ENCODE measurements around the gene CLSTN2. TPM values are rescaled to one million over a fixed set of nuclear protein-coding genes. Genes with fewer than 3 reads are reported as not detected.

CLSTN2 gene
- total and polyA plus RNA-seq, 10 donors = 0.02 to 0.22 (median 0.13) TPM; not detected in 1

DNA sequence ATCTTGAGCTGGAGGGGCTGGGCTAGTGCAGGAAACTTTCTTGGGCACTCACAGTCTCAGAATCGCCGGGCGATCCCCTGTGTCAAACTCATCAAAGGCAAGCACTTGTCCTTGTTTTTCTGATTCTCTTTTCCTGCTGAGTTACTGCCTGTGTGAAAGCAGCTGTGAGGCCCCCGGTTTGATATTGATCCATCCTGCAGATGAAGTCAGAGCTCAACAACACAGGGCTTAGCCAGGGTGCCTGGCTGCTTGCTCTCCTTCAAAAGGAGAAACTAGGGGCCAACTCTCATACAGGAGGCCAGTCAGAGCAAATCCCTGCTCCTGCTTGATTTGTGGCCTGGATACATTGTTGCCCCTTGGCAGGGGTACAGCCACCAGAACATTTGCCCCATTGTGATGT, 22.9 kb downstream of the CLSTN2 start:
- no peak overlapping the region for H3K4me3 ChIP-seq
- TF ChIP-seq, protein P1, sequence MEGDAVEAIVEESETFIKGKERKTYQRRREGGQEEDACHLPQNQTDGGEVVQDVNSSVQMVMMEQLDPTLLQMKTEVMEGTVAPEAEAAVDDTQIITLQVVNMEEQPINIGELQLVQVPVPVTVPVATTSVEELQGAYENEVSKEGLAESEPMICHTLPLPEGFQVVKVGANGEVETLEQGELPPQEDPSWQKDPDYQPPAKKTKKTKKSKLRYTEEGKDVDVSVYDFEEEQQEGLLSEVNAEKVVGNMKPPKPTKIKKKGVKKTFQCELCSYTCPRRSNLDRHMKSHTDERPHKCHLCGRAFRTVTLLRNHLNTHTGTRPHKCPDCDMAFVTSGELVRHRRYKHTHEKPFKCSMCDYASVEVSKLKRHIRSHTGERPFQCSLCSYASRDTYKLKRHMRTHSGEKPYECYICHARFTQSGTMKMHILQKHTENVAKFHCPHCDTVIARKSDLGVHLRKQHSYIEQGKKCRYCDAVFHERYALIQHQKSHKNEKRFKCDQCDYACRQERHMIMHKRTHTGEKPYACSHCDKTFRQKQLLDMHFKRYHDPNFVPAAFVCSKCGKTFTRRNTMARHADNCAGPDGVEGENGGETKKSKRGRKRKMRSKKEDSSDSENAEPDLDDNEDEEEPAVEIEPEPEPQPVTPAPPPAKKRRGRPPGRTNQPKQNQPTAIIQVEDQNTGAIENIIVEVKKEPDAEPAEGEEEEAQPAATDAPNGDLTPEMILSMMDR (IDR thresholded peaks at IDR 0.05 in 8 of 11, conservative IDR thresholded peaks at IDR 0.05 in 3 of 11) = no peak
- no peak for TF ChIP-seq POLR2A (IDR thresholded peaks at IDR 0.05)
- TF ChIP-seq POLR2AphosphoS5 (IDR thresholded peaks at IDR 0.05) = no peak
- peaks cover 0 to 17% (median 0%) of the 10 kb centered on the region in 7 donors for H3K27me3 ChIP-seq (replicated peaks in 1 of 7)
- H3K9me3 ChIP-seq = no peaks in the 10 kb centered on the region
- intact Hi-C loops (cut with DNase I; ENCODE audit: low total_unique reads) = no loop called here
- H3K4me1 ChIP-seq = no peaks in the 10 kb centered on the region
- H3K27ac ChIP-seq = no peak overlapping the region
- 51 to 83% (median 71%) methylated on average over 3 to 4 of the region's 4 CpGs for WGBS, 5 donors
- no peak for DNase-seq
- no peaks in the 10 kb centered on the region for H3K36me3 ChIP-seq

DNA sequence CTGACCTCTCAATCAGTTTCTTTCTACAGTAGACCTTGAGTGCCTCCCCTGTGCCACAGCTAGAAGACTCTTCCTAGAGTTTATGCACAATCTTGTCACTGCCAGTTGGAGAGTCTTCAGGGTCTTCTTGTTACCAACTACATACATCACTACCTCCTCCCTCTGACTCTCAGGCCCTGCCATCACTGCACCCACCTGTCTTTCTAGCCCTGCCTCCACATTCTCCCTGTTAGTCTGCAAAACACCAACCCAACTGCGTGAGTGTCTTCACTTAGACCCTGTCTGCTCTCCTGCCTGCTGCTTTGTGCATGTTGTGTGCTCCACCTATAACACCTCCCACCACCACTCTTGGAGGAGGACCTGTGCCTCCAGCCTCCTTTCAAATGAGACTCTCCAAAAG, 34.4 kb downstream of the CLSTN2 start:
- no peaks in the 10 kb centered on the region for H3K9me3 ChIP-seq
- TF ChIP-seq POLR2A (IDR thresholded peaks at IDR 0.05) = no peak
- TF ChIP-seq POLR2AphosphoS5 (IDR thresholded peaks at IDR 0.05) = no peak
- TF ChIP-seq, protein P1 (IDR thresholded peaks at IDR 0.05 in 8 of 11, conservative IDR thresholded peaks at IDR 0.05 in 3 of 11) = no peak
- DNase-seq = no peak
- no peaks in the 10 kb centered on the region for H3K36me3 ChIP-seq
- no peak overlapping the region for H3K27ac ChIP-seq
- WGBS, 5 donors = 75 to 88% (median 77%) methylated on average over 1 of the region's 1 CpG
- intact Hi-C loops (cut with DNase I; ENCODE audit: low total_unique reads) = no loop called here
- H3K27me3 ChIP-seq (replicated peaks in 1 of 7) = peaks cover 0 to 12% (median 0%) of the 10 kb centered on the region in 7 donors
- H3K4me3 ChIP-seq = no peak overlapping the region
- no peaks in the 10 kb centered on the region for H3K4me1 ChIP-seq

DNA sequence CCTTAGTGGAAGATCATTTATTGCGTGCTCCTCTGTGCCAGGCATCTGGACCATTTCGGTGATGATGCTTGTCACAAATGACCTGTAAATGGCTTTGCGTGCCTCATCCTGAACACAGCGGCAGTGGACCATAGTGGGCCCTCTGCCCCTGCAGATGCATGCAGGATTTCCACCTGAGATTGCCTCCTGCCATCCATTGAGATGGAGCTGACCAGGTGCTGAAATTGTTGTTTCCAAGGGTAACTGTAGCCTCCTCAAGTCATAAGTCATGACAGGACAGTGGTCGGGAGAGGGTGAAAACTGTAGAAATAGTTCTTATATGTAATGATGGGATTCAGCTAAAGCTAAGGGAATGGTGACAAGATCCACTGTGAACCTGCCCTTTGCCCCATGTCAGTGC, 35.5 kb downstream of the CLSTN2 start:
- H3K27ac ChIP-seq = no peak overlapping the region
- 83 to 92% (median 87%) methylated on average over 5 of the region's 5 CpGs for WGBS, 5 donors
- H3K27me3 ChIP-seq (replicated peaks in 1 of 7) = peaks cover 0 to 3% (median 0%) of the 10 kb centered on the region in 7 donors
- no peak overlapping the region for H3K4me3 ChIP-seq
- intact Hi-C loops (cut with DNase I; ENCODE audit: low total_unique reads) = no loop called here
- no peak for DNase-seq
- H3K4me1 ChIP-seq = no peaks in the 10 kb centered on the region
- no peaks in the 10 kb centered on the region for H3K9me3 ChIP-seq
- TF ChIP-seq, protein P1 (IDR thresholded peaks at IDR 0.05 in 8 of 11, conservative IDR thresholded peaks at IDR 0.05 in 3 of 11) = no peak
- TF ChIP-seq POLR2A (IDR thresholded peaks at IDR 0.05) (no peak), POLR2AphosphoS5 (IDR thresholded peaks at IDR 0.05) (no peak)
- H3K36me3 ChIP-seq = no peaks in the 10 kb centered on the region

DNA sequence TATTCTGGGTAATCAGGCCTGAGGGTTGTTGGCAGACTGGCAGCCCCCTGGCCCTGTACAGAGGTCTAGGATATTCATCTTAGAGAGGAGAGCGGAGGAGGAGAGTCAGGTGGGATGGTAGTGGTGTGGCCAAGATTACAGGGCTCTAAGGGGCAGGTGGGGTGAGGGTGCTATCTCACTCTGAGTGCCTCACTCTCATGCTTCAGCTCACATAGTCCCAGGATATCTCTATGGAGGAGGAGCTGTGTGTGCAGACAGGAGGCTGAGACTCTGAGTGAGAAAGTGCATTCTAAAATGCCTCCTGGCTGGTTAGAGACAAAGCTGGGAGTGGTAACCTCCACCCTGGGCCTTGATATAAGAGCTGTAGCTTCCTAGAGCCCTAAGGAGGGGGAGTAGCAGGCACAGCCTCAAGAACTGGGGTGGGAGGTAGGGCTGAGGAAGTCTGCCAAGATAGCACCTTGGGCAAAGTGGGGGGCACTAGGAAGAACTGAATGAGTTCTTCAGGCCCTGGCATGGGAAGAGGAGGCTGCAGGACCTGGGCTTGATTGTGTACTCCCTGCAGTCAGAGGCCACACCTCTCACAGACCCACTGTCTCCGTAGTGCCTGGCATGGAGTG, 39.9 kb downstream of the CLSTN2 start:
- Histone ChIP-seq H3K27me3 (replicated peaks in 1 of 7) (no peaks in the 10 kb centered on the region), H3K4me3 (no peak overlapping the region), H3K36me3 (no peaks in the 10 kb centered on the region), H3K9me3 (no peaks in the 10 kb centered on the region), H3K4me1 (no peaks in the 10 kb centered on the region), H3K27ac (no peak overlapping the region)
- no peak for TF ChIP-seq POLR2AphosphoS5 (IDR thresholded peaks at IDR 0.05)
- TF ChIP-seq, protein P1 (IDR thresholded peaks at IDR 0.05 in 8 of 11, conservative IDR thresholded peaks at IDR 0.05 in 3 of 11) = no peak
- TF ChIP-seq POLR2A (IDR thresholded peaks at IDR 0.05) = no peak
- DNase-seq = no peak
- intact Hi-C loops (cut with DNase I; ENCODE audit: low total_unique reads) = no loop called here
- 73 to 79% (median 76%) methylated on average over 2 of the region's 2 CpGs for WGBS, 5 donors
